Omental fat pad (tissue), 4 donors: ENCODE measurements around the gene EIF4G1. TPM values are rescaled to one million over a fixed set of nuclear protein-coding genes. Genes with fewer than 3 reads are reported as not detected.

ENCODE experiments used
- ATAC-seq: fragments of 150-250 bp; one replicate; pipeline ENCODE4 v1.9.1; 2016; ENCODE audit warnings: mild to moderate bottlenecking, moderate library complexity; ENCODE audit not compliant: low FRiP score
- DNase-seq: peaks from one replicate; pipeline ENCODE4 v3.0.0-alpha.2; 2019; ENCODE audit warnings: low spot score
- CTCF ChIP-seq, 3 donors: fragments of 450-650 bp; IDR thresholded peaks; one replicate each; pipeline ENCODE4 v1.5.1; 2016 to 2017; ENCODE audit warnings: antibody characterized with exemption in 3 of 3, mild to moderate bottlenecking in 3 of 3, moderate library complexity in 2 of 3
- total RNA-seq, 4 donors: library from RNA; depleted of rRNA; stranded (reverse); fragments of >200 nt; gene quantifications; one replicate each; pipeline ENCODE4 v1.1.0, GENCODE V29; 2016

EIF4G1 gene
- total RNA-seq, 4 donors from 2014 or later: 235 to 471 (median 268) TPM

- ATAC-seq: no peak
- DNase-seq: no peak
- TF ChIP-seq CTCF (IDR thresholded peaks at IDR 0.05): no peak
These were observed 41.0 kb downstream of the EIF4G1 start for GRCh38 chr3:184355261-184356040.

GRCh38 chr3:184357248-184358123 lies 43.1 kb downstream of the EIF4G1 start:
- TF ChIP-seq CTCF (IDR thresholded peaks at IDR 0.05): no peak
- ATAC-seq (no peak), DNase-seq (no peak)

- no peak for DNase-seq
- TF ChIP-seq CTCF (IDR thresholded peaks at IDR 0.05): no peak
These were observed 43.8 kb downstream of the EIF4G1 start for GRCh38 chr3:184358124-184358767.

GRCh38 chr3:184358921-184359350 lies 44.5 kb downstream of the EIF4G1 start:
- TF ChIP-seq CTCF (IDR thresholded peaks at IDR 0.05): no peak
- ATAC-seq (no peak), DNase-seq (no peak)

More at GRCh38 chr3:184358124-184358767, 43.8 kb downstream of the EIF4G1 start:
- ATAC-seq: no peak

GRCh38 chr3:184359610-184360009 lies 45.2 kb downstream of the EIF4G1 start:
- no peak for DNase-seq
- ATAC-seq: no peak
- no peak for TF ChIP-seq CTCF (IDR thresholded peaks at IDR 0.05)

GRCh38 chr3:184360070-184360928 lies 45.9 kb downstream of the EIF4G1 start:
- no peak for ATAC-seq
- TF ChIP-seq CTCF (IDR thresholded peaks at IDR 0.05): no peak
- DNase-seq: no peak
